GM18870 (cell line): ENCODE data around the gene RNASEL.

Experiments used
- ATAC-seq: cut with Tn5 transposase; IDR thresholded peaks from one replicate; pipeline ENCODE4 v1.9.1; 2021; ENCODE audit warnings: moderate library complexity; ENCODE audit not compliant: unreplicated experiment

The RNASEL gene

DNA sequence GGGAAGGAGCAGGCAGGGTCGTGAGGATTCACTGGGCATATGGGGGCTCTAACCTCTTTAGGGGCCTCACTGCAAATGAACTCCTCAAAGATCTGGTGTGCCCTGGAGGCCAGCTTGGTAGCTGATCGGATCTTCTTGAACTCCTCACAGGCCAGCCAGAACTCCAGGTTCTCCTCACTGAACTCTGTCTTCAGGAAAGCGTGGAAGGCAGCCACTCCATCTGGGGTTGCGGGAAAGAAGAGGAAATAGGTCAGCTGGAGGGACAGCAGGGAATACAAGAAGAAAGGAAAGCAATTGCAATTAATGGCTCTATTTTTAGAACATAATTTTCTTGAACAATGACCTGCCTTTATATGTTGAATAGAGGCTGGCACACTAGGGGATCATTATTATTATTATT is 12.9 kb upstream of the RNASEL start:
- no peak for ATAC-seq

- no peak for ATAC-seq
Measured at GRCh38 chr1:182601416-182601786, 12.3 kb upstream of the RNASEL start.

- no peak for ATAC-seq
Measured at GRCh38 chr1:182600745-182601415, 11.8 kb upstream of the RNASEL start.

DNA sequence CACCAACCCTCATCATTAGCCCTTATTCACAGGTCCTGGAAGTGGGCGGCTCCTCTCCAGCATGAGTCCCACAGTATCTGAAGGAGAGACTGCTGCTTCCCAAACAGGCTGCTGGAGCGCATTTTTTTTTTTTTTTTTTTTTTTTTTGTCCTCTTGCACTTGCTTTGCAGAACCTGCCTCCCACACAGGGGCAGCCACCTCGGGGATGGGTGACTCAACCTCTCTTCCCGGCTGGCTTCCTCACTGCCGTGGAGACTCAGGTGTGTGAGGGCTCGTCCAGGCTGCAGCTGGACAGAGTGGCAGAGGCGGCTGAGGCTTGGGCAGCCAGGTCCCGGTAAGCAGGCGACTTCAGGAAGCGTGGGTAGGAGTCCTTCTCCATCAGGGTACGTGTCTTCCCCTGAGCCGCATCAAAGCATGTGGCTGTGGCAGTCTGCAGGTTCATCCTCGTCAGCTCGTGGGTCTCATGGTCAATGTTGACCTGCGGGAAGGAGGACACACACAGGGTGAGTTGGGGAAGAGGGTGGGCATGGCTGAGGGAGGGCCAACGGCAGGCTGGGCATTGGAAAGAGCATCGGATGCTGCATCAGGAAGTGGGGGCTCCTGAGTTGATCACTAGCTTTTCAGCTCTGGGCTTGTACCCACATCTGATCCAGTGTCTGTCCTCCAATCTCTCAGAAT is 11.1 kb upstream of the RNASEL start:
- ATAC-seq = no peak

DNA sequence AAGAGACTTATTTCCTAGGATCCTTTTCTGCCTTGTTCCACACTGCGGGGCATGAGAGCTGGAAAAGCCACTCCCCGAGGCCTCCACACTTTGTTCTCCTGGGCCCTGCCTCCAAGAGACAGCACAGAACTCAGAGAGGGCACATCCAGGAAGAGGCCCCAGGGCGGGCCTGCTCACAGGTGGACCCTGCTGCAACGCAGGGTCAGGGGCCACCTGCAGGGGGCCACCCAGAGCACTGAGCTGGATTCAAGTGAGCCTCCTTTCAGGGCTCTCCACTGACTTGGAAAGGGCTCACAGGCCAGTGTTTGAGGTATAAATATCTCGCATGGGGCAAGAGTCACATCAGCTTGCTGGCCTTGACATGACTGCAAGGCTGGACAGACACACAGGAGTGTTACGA is 10.3 kb upstream of the RNASEL start:
- ATAC-seq = no peak

- no peak for ATAC-seq
Measured at GRCh38 chr1:182598296-182598695, 9.2 kb upstream of the RNASEL start.

GRCh38 chr1:182596934-182597333 is 7.9 kb upstream of the RNASEL start:
- ATAC-seq = no peak

GRCh38 chr1:182595641-182596240 is 6.7 kb upstream of the RNASEL start:
- ATAC-seq = no peak

- no peak for ATAC-seq
Measured at GRCh38 chr1:182589931-182590330, 875 bp upstream of the RNASEL start.

- ATAC-seq = no peak
Measured at GRCh38 chr1:182589520-182589919, 464 bp upstream of the RNASEL start.

GRCh38 chr1:182587666-182588499 is 1.2 kb downstream of the RNASEL start:
- ATAC-seq = no peak

- no peak for ATAC-seq
Measured at GRCh38 chr1:182587093-182587492, 2.0 kb downstream of the RNASEL start.

DNA sequence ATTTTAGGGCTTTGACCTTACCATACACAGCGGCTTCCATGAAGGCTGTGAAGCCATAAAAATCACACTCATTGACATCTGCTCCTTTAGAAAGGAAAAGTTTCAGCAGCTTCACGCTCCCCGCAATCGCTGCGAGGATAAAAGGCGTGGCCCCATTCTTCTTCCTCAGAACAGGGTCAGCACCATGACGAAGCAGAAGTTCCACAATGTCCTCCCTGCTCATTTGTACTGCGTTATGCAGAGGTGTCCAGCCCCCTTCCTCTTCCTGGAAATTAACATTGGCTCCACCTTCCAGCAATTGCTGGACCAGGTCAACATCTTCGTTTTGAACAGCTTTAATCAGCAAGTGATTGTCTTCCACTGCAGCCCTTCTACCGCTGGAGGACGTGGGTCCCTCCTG is 2.7 kb downstream of the RNASEL start:
- ATAC-seq = no peak

GRCh38 chr1:182584746-182585145 is 4.3 kb downstream of the RNASEL start:
- no peak for ATAC-seq

DNA sequence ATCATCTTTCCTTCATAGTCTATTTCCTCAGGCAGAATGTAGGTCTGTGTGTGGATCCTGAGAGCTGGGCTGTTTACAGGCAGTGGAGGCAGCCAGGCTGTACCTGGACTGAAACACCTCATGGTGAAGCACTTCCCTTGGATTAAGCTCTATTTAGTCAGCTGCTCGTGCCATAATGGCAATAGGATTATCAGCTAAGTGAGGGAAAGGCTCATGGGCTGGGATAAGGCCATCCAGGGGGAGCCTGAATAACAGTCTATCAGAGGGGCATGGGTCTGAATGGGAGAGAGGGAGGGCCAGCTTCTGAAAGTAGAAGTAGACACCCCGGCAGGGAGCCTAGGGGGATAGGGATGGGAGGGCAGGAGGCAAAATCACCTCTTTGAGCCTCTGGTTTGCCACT is 8.3 kb downstream of the RNASEL start:
- ATAC-seq = no peak

- ATAC-seq = no peak
Measured at GRCh38 chr1:182575540-182576149, 13.4 kb downstream of the RNASEL start.

DNA sequence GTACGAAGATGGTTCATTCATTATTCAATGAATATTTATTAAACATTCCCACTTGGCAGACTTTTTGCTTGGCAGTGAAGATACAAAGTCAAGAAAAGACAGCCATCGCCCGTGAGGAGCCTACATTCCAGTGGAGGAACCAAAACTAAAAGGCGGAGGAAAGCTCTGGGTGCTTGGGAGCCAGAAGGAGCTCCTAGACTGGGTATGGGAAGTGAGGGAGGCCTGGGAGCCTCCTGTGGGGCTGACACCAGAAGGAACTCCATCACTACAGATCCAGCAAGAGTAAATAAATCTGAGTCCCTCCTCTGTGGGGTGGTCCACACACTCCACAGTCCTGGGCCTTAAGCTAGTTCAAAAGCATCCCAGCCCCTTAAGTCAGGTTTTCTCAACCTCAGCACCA is 14.9 kb downstream of the RNASEL start:
- ATAC-seq = no peak

DNA sequence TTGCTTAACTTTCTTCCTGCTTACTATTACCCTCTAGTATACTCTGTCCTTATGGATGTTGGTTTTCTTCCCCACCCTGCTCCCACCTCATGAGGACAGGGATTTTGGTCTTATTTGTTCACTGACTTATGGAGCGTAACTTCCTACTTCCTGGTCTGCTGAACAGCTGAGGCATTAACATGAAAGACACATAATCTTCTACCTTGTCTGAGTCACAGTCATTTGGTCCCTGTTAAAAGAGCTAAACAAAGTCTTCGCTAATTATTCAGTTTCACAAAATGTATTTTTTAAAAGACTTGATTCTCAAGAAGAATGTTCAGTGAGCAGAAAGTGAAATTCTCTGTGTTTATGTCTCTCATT is 18.5 kb downstream of the RNASEL start:
- no peak for ATAC-seq

GRCh38 chr1:182569939-182570610 is 19.0 kb downstream of the RNASEL start:
- no peak for ATAC-seq

DNA sequence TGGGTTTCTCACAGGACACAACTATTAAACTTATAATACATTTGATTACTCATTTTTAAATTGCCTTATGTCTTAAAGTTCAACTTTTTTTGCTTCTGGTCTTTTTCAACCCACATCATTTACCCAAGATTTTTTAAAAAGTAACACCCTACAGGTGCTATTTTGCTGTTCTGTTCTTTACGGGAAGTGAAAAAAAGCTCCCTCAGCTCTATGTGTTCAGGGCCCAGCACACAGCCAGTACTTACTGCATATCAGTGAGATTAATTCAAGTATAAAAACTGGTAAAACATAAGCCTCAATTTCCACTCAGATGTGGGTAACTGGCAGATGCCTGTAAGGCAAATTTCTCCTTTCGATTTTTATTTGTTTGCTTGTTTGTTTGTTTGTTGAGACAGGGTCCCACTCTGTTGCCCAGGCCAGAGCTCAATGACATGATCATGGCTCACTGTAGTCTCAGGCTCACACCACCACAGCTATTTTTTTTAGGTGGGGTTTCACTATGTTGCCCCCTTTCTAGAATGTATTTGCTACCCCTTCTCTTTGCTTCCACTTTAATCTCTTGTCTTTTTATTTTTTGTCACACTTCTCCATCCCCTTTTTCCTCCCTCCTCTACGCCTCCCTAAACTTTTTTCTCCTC is 20.3 kb downstream of the RNASEL start:
- ATAC-seq = no peak
